GM19467 (cell line): ENCODE data around the gene CGRRF1.

ENCODE experiments used
- ATAC-seq: cut with Tn5 transposase; IDR thresholded peaks from one replicate; pipeline ENCODE4 v1.9.1; 2021; ENCODE audit warnings: mild to moderate bottlenecking, moderate library complexity; ENCODE audit not compliant: unreplicated experiment

Gene CGRRF1

GRCh38 chr14:54509546-54510501 lies at the start of gene CGRRF1:
CGRRF1 (plus strand) TSS chr14:54509906; CDS start chr14:54509960, 54 bp downstream.
- ATAC-seq: peak; percentile 95

- ATAC-seq: no peak
Observed at GRCh38 chr14:54462048-54462447, 47.7 kb upstream of the CGRRF1 start.

- no peak for ATAC-seq
Observed at GRCh38 chr14:54465654-54466053, 44.1 kb upstream of the CGRRF1 start.

- ATAC-seq: no peak
Observed at GRCh38 chr14:54467280-54467679, 42.4 kb upstream of the CGRRF1 start.

GRCh38 chr14:54470701-54471100 lies 39.0 kb upstream of the CGRRF1 start:
- ATAC-seq: no peak

GRCh38 chr14:54471641-54472040 lies 38.1 kb upstream of the CGRRF1 start:
- no peak for ATAC-seq

- no peak for ATAC-seq
Observed at GRCh38 chr14:54472315-54472714, 37.4 kb upstream of the CGRRF1 start.

GRCh38 chr14:54474232-54474793 lies 35.4 kb upstream of the CGRRF1 start:
- ATAC-seq: no peak

GRCh38 chr14:54475187-54475899 lies 34.4 kb upstream of the CGRRF1 start:
- ATAC-seq: no peak

GRCh38 chr14:54475911-54476310 lies 33.8 kb upstream of the CGRRF1 start:
- no peak for ATAC-seq

GRCh38 chr14:54478636-54479215 lies 31.0 kb upstream of the CGRRF1 start:
- ATAC-seq: no peak

GRCh38 chr14:54480830-54481562 lies 28.7 kb upstream of the CGRRF1 start:
- ATAC-seq: no peak

GRCh38 chr14:54481695-54482094 lies 28.0 kb upstream of the CGRRF1 start:
- no peak for ATAC-seq

GRCh38 chr14:54483073-54483745 lies 26.5 kb upstream of the CGRRF1 start:
- ATAC-seq: no peak

GRCh38 chr14:54483846-54484245 lies 25.9 kb upstream of the CGRRF1 start:
- ATAC-seq: no peak

GRCh38 chr14:54486685-54487084 lies 23.0 kb upstream of the CGRRF1 start:
- ATAC-seq: no peak

- no peak for ATAC-seq
Observed at GRCh38 chr14:54487771-54488170, 21.9 kb upstream of the CGRRF1 start.

GRCh38 chr14:54488318-54488645 lies 21.4 kb upstream of the CGRRF1 start:
- no peak for ATAC-seq

- ATAC-seq: peak; percentile 93
Observed at GRCh38 chr14:54488646-54489317, 20.9 kb upstream of the CGRRF1 start, which contains the start of gene GMFB. GMFB (minus strand) TSS chr14:54488980; CDS start chr14:54488927, 53 bp downstream.

- no peak for ATAC-seq
Observed at GRCh38 chr14:54489318-54489683, 20.4 kb upstream of the CGRRF1 start.
